ENCODE measurements around the gene NRP2.

- TF ChIP-seq, protein P1, sequence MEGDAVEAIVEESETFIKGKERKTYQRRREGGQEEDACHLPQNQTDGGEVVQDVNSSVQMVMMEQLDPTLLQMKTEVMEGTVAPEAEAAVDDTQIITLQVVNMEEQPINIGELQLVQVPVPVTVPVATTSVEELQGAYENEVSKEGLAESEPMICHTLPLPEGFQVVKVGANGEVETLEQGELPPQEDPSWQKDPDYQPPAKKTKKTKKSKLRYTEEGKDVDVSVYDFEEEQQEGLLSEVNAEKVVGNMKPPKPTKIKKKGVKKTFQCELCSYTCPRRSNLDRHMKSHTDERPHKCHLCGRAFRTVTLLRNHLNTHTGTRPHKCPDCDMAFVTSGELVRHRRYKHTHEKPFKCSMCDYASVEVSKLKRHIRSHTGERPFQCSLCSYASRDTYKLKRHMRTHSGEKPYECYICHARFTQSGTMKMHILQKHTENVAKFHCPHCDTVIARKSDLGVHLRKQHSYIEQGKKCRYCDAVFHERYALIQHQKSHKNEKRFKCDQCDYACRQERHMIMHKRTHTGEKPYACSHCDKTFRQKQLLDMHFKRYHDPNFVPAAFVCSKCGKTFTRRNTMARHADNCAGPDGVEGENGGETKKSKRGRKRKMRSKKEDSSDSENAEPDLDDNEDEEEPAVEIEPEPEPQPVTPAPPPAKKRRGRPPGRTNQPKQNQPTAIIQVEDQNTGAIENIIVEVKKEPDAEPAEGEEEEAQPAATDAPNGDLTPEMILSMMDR (conservative IDR thresholded peaks at IDR 0.05; ENCODE audit: low read length): no peak
- no peak for TF ChIP-seq EZH2phosphoT487 (IDR thresholded peaks at IDR 0.05; ENCODE audit: borderline replicate concordance)
Measured at GRCh38 chr2:205657579-205657978, 24.7 kb upstream of the NRP2 start.
